ENCODE measurements around the gene KIF25. TPM values are rescaled to one million over a fixed set of nuclear protein-coding genes. Genes with fewer than 3 reads are reported as not detected.

KIF25 gene
- total RNA-seq, 4 donors from 2014 or later = 0.16 TPM; not detected in 3

DNA sequence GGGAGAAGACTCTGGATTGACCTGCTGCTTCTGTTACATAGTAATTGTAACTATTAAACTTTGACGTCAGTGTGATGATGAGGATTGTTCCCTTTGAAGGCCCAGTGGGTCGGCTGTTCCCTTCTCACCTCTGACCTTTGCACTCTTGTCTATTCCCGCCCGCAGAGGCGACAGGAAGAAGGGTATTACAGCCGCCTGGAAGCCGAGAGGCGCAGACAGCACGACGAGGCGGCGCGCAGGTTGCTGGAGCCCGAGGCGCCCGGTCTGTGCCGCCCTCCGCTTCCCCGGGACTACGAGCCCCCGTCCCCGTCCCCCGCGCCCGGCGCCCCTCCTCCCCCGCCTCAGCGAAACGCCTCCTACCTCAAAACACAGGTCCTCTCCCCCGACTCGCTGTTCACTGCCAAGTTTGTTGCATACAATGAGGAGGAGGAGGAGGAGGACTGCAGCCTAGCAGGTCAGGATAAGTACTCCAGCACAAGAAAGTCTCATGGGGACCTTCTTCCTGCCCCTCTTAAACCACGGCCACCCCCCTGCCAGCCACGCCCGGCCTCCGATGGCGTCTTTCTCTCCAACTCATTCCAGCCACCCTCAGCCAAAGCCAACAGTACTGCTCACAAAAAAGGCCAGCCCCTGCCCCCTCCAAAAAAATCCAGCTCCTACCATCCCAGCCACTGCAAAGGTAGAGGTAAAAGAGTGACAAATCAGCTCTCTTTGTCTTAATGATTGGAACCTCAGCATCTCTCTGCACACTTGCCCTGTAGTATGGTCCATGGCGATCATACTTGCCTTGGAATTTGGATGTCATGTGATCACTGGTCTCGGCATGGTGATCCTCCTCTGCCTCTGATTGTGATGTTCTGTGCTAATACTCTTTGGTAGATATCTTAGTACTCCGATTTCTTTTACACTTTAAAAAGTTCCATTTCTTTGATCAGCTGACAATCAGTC, 31.6 kb upstream of the KIF25 start:
- peak overlapping the region in 3 of 4 donors; percentile 7 to 52 (median 33) for H3K27ac ChIP-seq
- no peaks in the 10 kb centered on the region for H3K9me3 ChIP-seq
- H3K4me1 ChIP-seq = peaks cover 0 to 16% (median 0%) of the 10 kb centered on the region in 3 donors
- 77 to 90% methylated on average over 6 to 17 of the region's 39 CpGs for WGBS, 2 donors (ENCODE audit: low coverage in 1 of 2)
- no peak for ATAC-seq
- no peaks in the 10 kb centered on the region for H3K27me3 ChIP-seq
- H3K4me3 ChIP-seq = no peak overlapping the region
- peaks cover 0 to 84% of the 10 kb centered on the region in 2 donors for H3K36me3 ChIP-seq
- TF ChIP-seq POLR2AphosphoS5 (IDR thresholded peaks at IDR 0.05) (no peak), POLR2A (IDR thresholded peaks at IDR 0.05) (no peak), CTCF (IDR thresholded peaks at IDR 0.05) (no peak), EP300 (IDR thresholded peaks at IDR 0.05) (no peak)

GRCh38 chr6:167966540-167966905, 30.9 kb upstream of the KIF25 start:
- H3K9me3 ChIP-seq = no peaks in the 10 kb centered on the region
- peaks cover 0 to 16% (median 0%) of the 10 kb centered on the region in 3 donors for H3K4me1 ChIP-seq
- H3K27me3 ChIP-seq = no peaks in the 10 kb centered on the region
- no peak overlapping the region for H3K4me3 ChIP-seq
- 75 to 82% methylated on average over 3 to 8 of the region's 8 CpGs for WGBS, 2 donors (ENCODE audit: low coverage in 1 of 2)
- ATAC-seq = no peak
- peak overlapping the region in 1 of 4 donors; percentile 33 for H3K27ac ChIP-seq
- peaks cover 0 to 91% of the 10 kb centered on the region in 2 donors for H3K36me3 ChIP-seq
- TF ChIP-seq POLR2AphosphoS5 (IDR thresholded peaks at IDR 0.05) = no peak
- TF ChIP-seq POLR2A (IDR thresholded peaks at IDR 0.05) = no peak
- no peak for TF ChIP-seq CTCF (IDR thresholded peaks at IDR 0.05)
- TF ChIP-seq EP300 (IDR thresholded peaks at IDR 0.05) = no peak

- no peaks in the 10 kb centered on the region for H3K27me3 ChIP-seq
- no peak for TF ChIP-seq POLR2A (IDR thresholded peaks at IDR 0.05)
- TF ChIP-seq CTCF (IDR thresholded peaks at IDR 0.05) = peak in 1 of 4 experiments; percentile 32
- WGBS, 2 donors (ENCODE audit: low coverage in 1 of 2) = 56 to 78% methylated on average over 6 of the region's 6 CpGs
- H3K4me1 ChIP-seq = peaks cover 0 to 16% (median 0%) of the 10 kb centered on the region in 3 donors
- H3K36me3 ChIP-seq = peaks cover 0 to 82% of the 10 kb centered on the region in 2 donors
- no peak for ATAC-seq
- no peaks in the 10 kb centered on the region for H3K9me3 ChIP-seq
- H3K27ac ChIP-seq = no peak overlapping the region
- H3K4me3 ChIP-seq = no peak overlapping the region
Observed at GRCh38 chr6:167968091-167968490, 29.4 kb upstream of the KIF25 start.

DNA sequence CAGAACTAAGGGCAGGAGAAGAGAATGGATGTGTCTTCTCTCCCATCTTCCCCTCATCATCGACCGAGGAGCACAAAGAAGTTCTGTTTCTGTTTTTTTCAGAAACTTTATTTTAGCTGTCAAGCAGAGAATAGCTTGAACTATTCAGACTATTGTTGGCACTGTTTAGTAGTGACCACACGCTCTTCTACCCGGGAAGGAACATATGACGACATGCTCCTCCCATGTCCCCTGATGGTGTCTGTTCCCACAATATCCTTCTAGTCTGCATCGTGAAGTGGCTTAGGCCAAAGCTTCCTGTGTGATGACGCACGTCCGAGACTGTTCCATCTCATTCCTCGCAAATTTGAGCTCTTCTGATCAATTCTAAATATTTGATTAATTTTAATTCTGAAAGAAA, 27.2 kb upstream of the KIF25 start:
- peaks cover 0 to 64% of the 10 kb centered on the region in 2 donors for H3K36me3 ChIP-seq
- no peaks in the 10 kb centered on the region for H3K9me3 ChIP-seq
- TF ChIP-seq POLR2AphosphoS5 (IDR thresholded peaks at IDR 0.05) (no peak), EP300 (IDR thresholded peaks at IDR 0.05) (no peak), POLR2A (IDR thresholded peaks at IDR 0.05) (no peak), CTCF (IDR thresholded peaks at IDR 0.05) (no peak)
- WGBS, 2 donors (ENCODE audit: low coverage in 1 of 2) = 83 to 89% methylated on average over 10 of the region's 10 CpGs
- H3K27ac ChIP-seq = no peak overlapping the region
- peaks cover 0 to 8% (median 0%) of the 10 kb centered on the region in 3 donors for H3K4me1 ChIP-seq
- no peaks in the 10 kb centered on the region for H3K27me3 ChIP-seq
- ATAC-seq = no peak
- no peak overlapping the region for H3K4me3 ChIP-seq

GRCh38 chr6:167972193-167972592, 25.3 kb upstream of the KIF25 start:
- Histone ChIP-seq H3K9me3 (no peaks in the 10 kb centered on the region), H3K4me1 (peaks cover 0 to 7% (median 0%) of the 10 kb centered on the region in 3 donors), H3K4me3 (no peak overlapping the region), H3K27me3 (peaks cover 8% of the 10 kb centered on the region), H3K27ac (no peak overlapping the region), H3K36me3 (peaks cover 0 to 44% of the 10 kb centered on the region in 2 donors)
- TF ChIP-seq EP300 (IDR thresholded peaks at IDR 0.05) = no peak
- no peak for TF ChIP-seq POLR2A (IDR thresholded peaks at IDR 0.05)
- no peak for TF ChIP-seq CTCF (IDR thresholded peaks at IDR 0.05)
- TF ChIP-seq POLR2AphosphoS5 (IDR thresholded peaks at IDR 0.05) = no peak
- WGBS, 2 donors (ENCODE audit: low coverage in 1 of 2) = 89% methylated on average over 7 of the region's 10 CpGs; no CpG with 5 or more reads in 1 of the 2 donors
- ATAC-seq = no peak
